SU-DHL-6 (cell line): ENCODE measurements around the gene MPZL2.

Experiments used
- H2AFZ ChIP-seq: fragments of 200-600 bp; sonication (generic); 2 replicates; pipeline ENCODE4 v1.6.1; 2014; ENCODE audit warnings: low read depth, mild to moderate bottlenecking, moderate library complexity, mixed read lengths, antibody characterized with exemption, low read length; ENCODE audit not compliant: severe bottlenecking
- H3F3A ChIP-seq: fragments of 200-600 bp; shearing (Covaris generic); 2 replicates; pipeline ENCODE4 v1.6.0; 2016; ENCODE audit warnings: antibody characterized with exemption, mild to moderate bottlenecking; ENCODE audit not compliant: insufficient read depth
- H3K27ac ChIP-seq: fragments of 200-600 bp; sonication (generic); 2 replicates; pipeline ENCODE4 v1.5.1; 2016; ENCODE audit warnings: low read depth, mild to moderate bottlenecking, low read length, moderate library complexity, mixed read lengths
- H3K27me3 ChIP-seq: fragments of 200-600 bp; sonication (generic), shearing (Covaris generic); 2 replicates; pipeline ENCODE4 v1.6.0; 2014; ENCODE audit warnings: mild to moderate bottlenecking, low read length
- H3K36me3 ChIP-seq: fragments of 200-600 bp; sonication (generic); 2 replicates; pipeline ENCODE4 v1.6.1; 2014; ENCODE audit warnings: mild to moderate bottlenecking, low read length, mixed read lengths
- H3K4me2 ChIP-seq: fragments of 300-600, 200-600 bp; shearing (Covaris generic), sonication (generic); 2 replicates; pipeline ENCODE4 v1.6.0; 2014; ENCODE audit warnings: low read length, low read depth, mild to moderate bottlenecking; ENCODE audit not compliant: poor library complexity, severe bottlenecking
- H3K4me3 ChIP-seq: fragments of 200-600 bp; sonication (generic); 2 replicates; pipeline ENCODE4 v1.5.1; 2014; ENCODE audit warnings: antibody characterized with exemption, low read length, mild to moderate bottlenecking, mixed read lengths; ENCODE audit not compliant: insufficient read depth, poor library complexity, severe bottlenecking
- H3K79me2 ChIP-seq: fragments of 200-600 bp; sonication (generic); 2 replicates; pipeline ENCODE4 v1.6.1; 2014; ENCODE audit warnings: mild to moderate bottlenecking, low read length, moderate library complexity; ENCODE audit not compliant: insufficient read depth
- H3K9ac ChIP-seq: fragments of 200-600 bp; sonication (generic); 2 replicates; pipeline ENCODE4 v1.7.0; 2014; ENCODE audit warnings: mild to moderate bottlenecking, low read length
- H3K9me2 ChIP-seq: fragments of 200-600 bp; sonication (generic); replicated peaks from 2 replicates; pipeline ENCODE4 v1.6.1; 2014; ENCODE audit warnings: low read length; ENCODE audit not compliant: insufficient read depth
- H3K9me3 ChIP-seq: fragments of 200-600 bp; sonication (generic); 2 replicates; pipeline ENCODE4 v1.6.1; 2014; ENCODE audit warnings: low read length, mixed read lengths; ENCODE audit not compliant: insufficient read depth
- H4K20me1 ChIP-seq: fragments of 200-600 bp; sonication (generic); 2 replicates; pipeline ENCODE4 v1.6.1; 2014; ENCODE audit warnings: low read depth, mild to moderate bottlenecking, antibody characterized with exemption, low read length, moderate library complexity, mixed read lengths
- CTCF ChIP-seq: fragments of 200-600 bp; sonication (generic); IDR thresholded peaks from one replicate; pipeline ENCODE4 v1.5.1; 2017; ENCODE audit warnings: antibody characterized with exemption, mild to moderate bottlenecking, low read length, moderate library complexity; ENCODE audit not compliant: insufficient read depth, poor library complexity, severe bottlenecking
- EZH2phosphoT487 ChIP-seq: fragments of 200-600 bp; sonication (generic), shearing (Covaris generic); conservative IDR thresholded peaks from 2 replicates; pipeline ENCODE4 v1.6.1; 2018; ENCODE audit warnings: mild to moderate bottlenecking, antibody characterized with exemption, low read length, moderate library complexity, mixed read lengths

The MPZL2 gene

GRCh38 chr11:118281284-118281683 lies 17.2 kb upstream of the MPZL2 start:
- Histone ChIP-seq H3K9ac (no peak overlapping the region), H2AFZ (no peak overlapping the region), H3K9me2 (no peaks in the 10 kb centered on the region), H3K27ac (no peak overlapping the region), H3F3A (no peaks in the 10 kb centered on the region), H3K27me3 (no peaks in the 10 kb centered on the region), H3K36me3 (no peaks in the 10 kb centered on the region), H3K4me2 (no peak overlapping the region), H3K4me3 (no peak overlapping the region), H3K9me3 (no peaks in the 10 kb centered on the region), H3K79me2 (no peaks in the 10 kb centered on the region), H4K20me1 (no peaks in the 10 kb centered on the region)
- TF ChIP-seq EZH2phosphoT487 (no peak), CTCF (no peak)

- H3K79me2 ChIP-seq, result no peaks in the 10 kb centered on the region
Observed at GRCh38 chr11:118277312-118277711, 13.2 kb upstream of the MPZL2 start.

GRCh38 chr11:118276422-118276821 lies 12.3 kb upstream of the MPZL2 start:
- H3K4me3 ChIP-seq, result no peak overlapping the region
- no peak overlapping the region for H2AFZ ChIP-seq
- no peaks in the 10 kb centered on the region for H3K79me2 ChIP-seq
- H3K9me2 ChIP-seq, result no peaks in the 10 kb centered on the region
- TF ChIP-seq CTCF, result no peak
- no peak for TF ChIP-seq EZH2phosphoT487
- no peaks in the 10 kb centered on the region for H3K36me3 ChIP-seq
- no peaks in the 10 kb centered on the region for H4K20me1 ChIP-seq
- no peak overlapping the region for H3K9ac ChIP-seq
- H3F3A ChIP-seq, result no peaks in the 10 kb centered on the region
- no peak overlapping the region for H3K4me2 ChIP-seq
- H3K27me3 ChIP-seq, result no peaks in the 10 kb centered on the region
- no peaks in the 10 kb centered on the region for H3K9me3 ChIP-seq
- no peak overlapping the region for H3K27ac ChIP-seq

More at GRCh38 chr11:118277312-118277711, 13.2 kb upstream of the MPZL2 start:
- Histone ChIP-seq H3K4me2 (no peak overlapping the region), H2AFZ (no peak overlapping the region), H3K27ac (no peak overlapping the region), H3F3A (no peaks in the 10 kb centered on the region), H3K36me3 (no peaks in the 10 kb centered on the region), H3K27me3 (no peaks in the 10 kb centered on the region), H3K9ac (no peak overlapping the region), H3K9me3 (no peaks in the 10 kb centered on the region), H4K20me1 (no peaks in the 10 kb centered on the region), H3K9me2 (no peaks in the 10 kb centered on the region), H3K4me3 (no peak overlapping the region)
- TF ChIP-seq EZH2phosphoT487, result no peak
- no peak for TF ChIP-seq CTCF

GRCh38 chr11:118275176-118275575 lies 11.1 kb upstream of the MPZL2 start:
- Histone ChIP-seq H3K27ac (no peak overlapping the region), H2AFZ (no peak overlapping the region), H4K20me1 (no peaks in the 10 kb centered on the region), H3K9me3 (no peaks in the 10 kb centered on the region), H3K79me2 (no peaks in the 10 kb centered on the region), H3K27me3 (no peaks in the 10 kb centered on the region), H3K9ac (no peak overlapping the region), H3F3A (no peaks in the 10 kb centered on the region), H3K36me3 (no peaks in the 10 kb centered on the region), H3K9me2 (no peaks in the 10 kb centered on the region), H3K4me2 (no peak overlapping the region), H3K4me3 (no peak overlapping the region)
- TF ChIP-seq CTCF, result no peak
- TF ChIP-seq EZH2phosphoT487, result no peak
